Gastrocnemius medialis (tissue), 4 donors: ENCODE measurements around the gene GSTT2B. TPM values are rescaled to one million over a fixed set of nuclear protein-coding genes. Genes with fewer than 3 reads are reported as not detected.
"Not testable (repeated sequence)": the region's sequence is repeated elsewhere in the genome, so short reads cannot be mapped to it uniquely, and the experiment has no call there.

Experiments used
- ATAC-seq, 2 donors: fragments of 150-250 bp; one replicate each; pipeline ENCODE4 v1.9.1; 2016
- DNase-seq, 2 donors: peaks; one replicate each; pipeline ENCODE4 v3.0.0-alpha.2; 2019
- H3K27ac ChIP-seq, 4 donors: fragments of 200-600 bp; sonication (generic); 1 replicate in 1 of 4; 2 replicates in 3 of 4; pipeline ENCODE4 v1.5.1; 2016 to 2018; ENCODE audit warnings: mild to moderate bottlenecking in 2 of 4, moderate library complexity in 1 of 4
- H3K27me3 ChIP-seq, 3 donors: fragments of 200-600 bp; sonication (generic) in 2 of 3; 1 replicate in 1 of 3; 2 replicates in 2 of 3; pipeline versions ENCODE4 v1.5.1 to v1.6.0; 2016 to 2019; ENCODE audit warnings: mild to moderate bottlenecking in 1 of 3, moderate library complexity in 1 of 3
- H3K36me3 ChIP-seq, 2 donors: fragments of 200-600 bp; sonication (generic) in 1 of 2; one replicate each; pipeline ENCODE4 v1.5.1; 2017 to 2018
- H3K4me1 ChIP-seq, 2 donors: fragments of 200-600 bp; sonication (generic) in 1 of 2; one replicate each; pipeline ENCODE4 v1.5.1; 2016 to 2017; ENCODE audit warnings: mild to moderate bottlenecking in 2 of 2
- H3K4me3 ChIP-seq, 4 donors: fragments of 200-600 bp; sonication (generic) in 3 of 4; 1 replicate in 1 of 4; 2 replicates in 3 of 4; pipeline ENCODE4 v1.5.1; 2016 to 2019; ENCODE audit warnings: mild to moderate bottlenecking in 2 of 4
- H3K9me3 ChIP-seq, 3 donors: fragments of 200-600 bp; sonication (generic) in 2 of 3; 1 replicate in 1 of 3; 2 replicates in 2 of 3; pipeline ENCODE4 v1.5.1; 2016 to 2019
- CTCF ChIP-seq, 5 experiments: fragments of 450-650 bp in 3 of 5; fragments of 200-600 bp in 2 of 5; sonication (generic) in 2 of 5; IDR thresholded peaks in 4 of 5; conservative IDR thresholded peaks in 1 of 5; 1 replicate in 4 of 5; 2 replicates in 1 of 5; pipeline ENCODE4 v1.5.1; 2016 to 2019; ENCODE audit warnings: antibody characterized with exemption in 5 of 5, mild to moderate bottlenecking in 3 of 5, moderate library complexity in 3 of 5
- POLR2A ChIP-seq, 2 donors: fragments of 450-650 bp; IDR thresholded peaks; one replicate each; pipeline ENCODE4 v1.6.1; 2017; ENCODE audit warnings: antibody characterized with exemption in 2 of 2, mild to moderate bottlenecking in 2 of 2, moderate library complexity in 2 of 2
- in situ Hi-C, 4 donors: fragments of 200-750 bp; cut with MboI; loops; one replicate each; pipeline versions ENCODE4 v1.15.0 to v1.8.0; 2017; ENCODE audit warnings: low sequenced_read_pairs in 4 of 4
- intact Hi-C: fragments of 100-400 bp; cut with DNase I; formaldehyde crosslinking; loops from one replicate; pipeline ENCODE4 v1.15.1; 2023; ENCODE audit warnings: low total_unique reads
- total RNA-seq, 4 donors: library from RNA; depleted of rRNA; stranded (reverse); fragments of >200 nt; gene quantifications; one replicate each; pipeline versions ENCODE4 v1.1.0 to v1.2.3, GENCODE V29; 2016

GSTT2B gene
- total RNA-seq, 4 donors from 2014 or later, result 1.4 to 7.2 (median 5.1) TPM

- TF ChIP-seq POLR2A (IDR thresholded peaks at IDR 0.05), result no peak
- no peak for TF ChIP-seq CTCF (IDR thresholded peaks at IDR 0.05 in 4 of 5, conservative IDR thresholded peaks at IDR 0.05 in 1 of 5)
- no peak overlapping the region for H3K27ac ChIP-seq
- H3K4me3 ChIP-seq, result no peak overlapping the region
- DNase-seq (no peak), ATAC-seq (no peak)
- no peaks in the 10 kb centered on the region for H3K4me1 ChIP-seq
- no peaks in the 10 kb centered on the region for H3K27me3 ChIP-seq
- intact Hi-C loops, result no loop called here
- H3K9me3 ChIP-seq, result no peaks in the 10 kb centered on the region
- in situ Hi-C loops, result loop anchor here in 1 of 4 donors (10.0 kb wide), 1 partner anchor 46 kb away; no protein-coding TSS in a partner anchor
- H3K36me3 ChIP-seq, result peaks cover 0 to 12% of the 10 kb centered on the region in 2 donors
These were observed 10.0 kb upstream of the GSTT2B start for GRCh38 chr22:23970816-23971486.

- H3K27ac ChIP-seq, result no peak overlapping the region
- no peak for DNase-seq
- no peak for TF ChIP-seq POLR2A (IDR thresholded peaks at IDR 0.05)
- no peak for TF ChIP-seq CTCF (IDR thresholded peaks at IDR 0.05 in 4 of 5, conservative IDR thresholded peaks at IDR 0.05 in 1 of 5)
- H3K4me3 ChIP-seq, result no peak overlapping the region
- ATAC-seq, result no peak
- intact Hi-C loops (no loop called here), in situ Hi-C loops (loop anchor here in 1 of 4 donors (10.0 kb wide), 1 partner anchor 45 kb away; no protein-coding TSS in a partner anchor)
- H3K27me3 ChIP-seq, result no peaks in the 10 kb centered on the region
- no peaks in the 10 kb centered on the region for H3K4me1 ChIP-seq
- peaks cover 0 to 12% of the 10 kb centered on the region in 2 donors for H3K36me3 ChIP-seq
- no peaks in the 10 kb centered on the region for H3K9me3 ChIP-seq
These were observed 9.2 kb upstream of the GSTT2B start for GRCh38 chr22:23970201-23970641.

GRCh38 chr22:23969071-23969470 lies 8.1 kb upstream of the GSTT2B start:
- TF ChIP-seq POLR2A (IDR thresholded peaks at IDR 0.05), result no peak
- TF ChIP-seq CTCF (IDR thresholded peaks at IDR 0.05 in 4 of 5, conservative IDR thresholded peaks at IDR 0.05 in 1 of 5), result no peak
- in situ Hi-C loops (no loop called here), intact Hi-C loops (no loop called here)
- Histone ChIP-seq H3K4me3 (no peak overlapping the region), H3K27me3 (no peaks in the 10 kb centered on the region), H3K9me3 (no peaks in the 10 kb centered on the region), H3K27ac (no peak overlapping the region), H3K4me1 (no peaks in the 10 kb centered on the region), H3K36me3 (peaks cover 0 to 12% of the 10 kb centered on the region in 2 donors)
- DNase-seq, result no peak
- ATAC-seq, result no peak

- ATAC-seq, result peak; percentile 99
- DNase-seq, H3K4me1 ChIP-seq, in situ Hi-C loops, H3K27ac ChIP-seq, H3K4me3 ChIP-seq, intact Hi-C loops, H3K27me3 ChIP-seq, H3K9me3 ChIP-seq: not testable (repeated sequence)
- peaks cover 0 to 12% of the 10 kb centered on the region in 2 donors for H3K36me3 ChIP-seq
These were observed 5.6 kb upstream of the GSTT2B start, which contains the start of gene DDTL for GRCh38 chr22:23966568-23966967. TSS of gene DDTL (plus strand) at chr22:23966888. CDS start at chr22:23966915, 27 bp downstream.

GRCh38 chr22:23966094-23966493 lies 5.1 kb upstream of the GSTT2B start:
- H3K27me3 ChIP-seq, H3K27ac ChIP-seq, DNase-seq, in situ Hi-C loops, intact Hi-C loops, H3K4me3 ChIP-seq, H3K9me3 ChIP-seq, H3K4me1 ChIP-seq: not testable (repeated sequence)
- ATAC-seq, result peak; percentile 19 to 47
- peaks cover 0 to 10% of the 10 kb centered on the region in 2 donors for H3K36me3 ChIP-seq
